Upper lobe of right lung (tissue), 1 donor: ENCODE results near the gene SLC46A3. TPM values are rescaled to one million over a fixed set of nuclear protein-coding genes. Genes with fewer than 3 reads are reported as not detected.

Experiments
- ATAC-seq: fragments of 200-7000 bp; cut with Tn5 transposase; one replicate; pipeline ENCODE4 v1.9.1; 2020; ENCODE audit warnings: mild to moderate bottlenecking, moderate library complexity
- DNase-seq: peaks from one replicate; pipeline ENCODE4 v3.0.0-alpha.2; 2020
- H3K27ac ChIP-seq: fragments of 200-600 bp; one replicate; pipeline ENCODE4 v1.8.0; 2022
- H3K27me3 ChIP-seq: fragments of 200-600 bp; one replicate; pipeline ENCODE4 v1.8.0; 2022; ENCODE audit warnings: mild to moderate bottlenecking
- H3K36me3 ChIP-seq: fragments of 200-600 bp; one replicate; pipeline ENCODE4 v1.8.0; 2022
- H3K4me1 ChIP-seq: fragments of 200-600 bp; one replicate; pipeline ENCODE4 v1.8.0; 2022
- H3K4me3 ChIP-seq: fragments of 200-600 bp; one replicate; pipeline ENCODE4 v1.8.0; 2022; ENCODE audit warnings: mild to moderate bottlenecking
- H3K9me3 ChIP-seq: fragments of 200-600 bp; one replicate; pipeline ENCODE4 v1.8.0; 2022
- CTCF ChIP-seq: fragments of 200-600 bp; IDR thresholded peaks from one replicate; pipeline ENCODE4 v1.8.0; 2022; ENCODE audit warnings: antibody characterized with exemption
- intact Hi-C: fragments of 100-400 bp; cut with DNase I; formaldehyde crosslinking; loops from one replicate; pipeline ENCODE4 v1.11.0; 2022
- total RNA-seq: library from RNA; stranded (reverse); fragmentation: NEBNext Ultra II Directional; extraction: Animal tissue kit (Norgen Biotek cat#: 25700); gene quantifications from one replicate; pipeline ENCODE4 v1.2.1, GENCODE V29; 2021
- donor health status: DM: no; HTN: yes; CAD: no; lungs with severe emphysema.

The SLC46A3 gene
- total RNA-seq, 1 donor from 2014 or later: 20.2 TPM

GRCh38 chr13:28678809-28679208 lies 40.0 kb downstream of the SLC46A3 start:
- intact Hi-C loops: no loop called here
- no peaks in the 10 kb centered on the region for H3K27me3 ChIP-seq
- H3K36me3 ChIP-seq: peaks cover 65% of the 10 kb centered on the region
- no peak for TF ChIP-seq CTCF
- no peak for DNase-seq
- no peaks in the 10 kb centered on the region for H3K4me1 ChIP-seq
- H3K9me3 ChIP-seq: no peaks in the 10 kb centered on the region
- no peak for ATAC-seq
- no peak overlapping the region for H3K4me3 ChIP-seq
- no peak overlapping the region for H3K27ac ChIP-seq

- Histone ChIP-seq H3K36me3 (peaks cover 99% of the 10 kb centered on the region), H3K27me3 (no peaks in the 10 kb centered on the region), H3K4me1 (no peaks in the 10 kb centered on the region), H3K4me3 (no peak overlapping the region), H3K9me3 (no peaks in the 10 kb centered on the region), H3K27ac (no peak overlapping the region)
- no peak for TF ChIP-seq CTCF
- intact Hi-C loops: no loop called here
- ATAC-seq (no peak), DNase-seq (no peak)
These were observed 47.5 kb downstream of the SLC46A3 start for GRCh38 chr13:28671126-28671792.

GRCh38 chr13:28666897-28667488 lies 51.8 kb downstream of the SLC46A3 start:
- intact Hi-C loops: no loop called here
- no peak overlapping the region for H3K27ac ChIP-seq
- no peaks in the 10 kb centered on the region for H3K9me3 ChIP-seq
- ATAC-seq (no peak), DNase-seq (no peak)
- H3K4me1 ChIP-seq: no peaks in the 10 kb centered on the region
- H3K4me3 ChIP-seq: no peak overlapping the region
- H3K27me3 ChIP-seq: no peaks in the 10 kb centered on the region
- TF ChIP-seq CTCF: no peak
- peaks cover 97% of the 10 kb centered on the region for H3K36me3 ChIP-seq

- Histone ChIP-seq H3K9me3 (no peaks in the 10 kb centered on the region), H3K27me3 (no peaks in the 10 kb centered on the region), H3K4me3 (peak overlapping the region; percentile 83), H3K27ac (peak overlapping the region; percentile 91), H3K36me3 (peaks cover 24% of the 10 kb centered on the region), H3K4me1 (peaks cover 26% of the 10 kb centered on the region)
- ATAC-seq (peak; percentile 14), DNase-seq (no peak)
- intact Hi-C loops: no loop called here
- no peak for TF ChIP-seq CTCF
These were observed 59.2 kb downstream of the SLC46A3 start for GRCh38 chr13:28659621-28659970.

GRCh38 chr13:28658796-28659620 lies 59.8 kb downstream of the SLC46A3 start, which contains the start of gene POMP:
Gene POMP, plus strand, starts transcription at chr13:28659130. Its CDS starts 55 bp downstream, at chr13:28659185.
- DNase-seq: peak; percentile 97
- Histone ChIP-seq H3K9me3 (no peaks in the 10 kb centered on the region), H3K4me3 (peak within 1 kb of the TSS; percentile 83), H3K36me3 (peaks cover 18% of the 10 kb centered on the region), H3K4me1 (peaks cover 26% of the 10 kb centered on the region), H3K27ac (peak within 1 kb of the TSS; percentile 91), H3K27me3 (no peaks in the 10 kb centered on the region)
- no peak for TF ChIP-seq CTCF
- ATAC-seq: peak; percentile 99
- intact Hi-C loops: no loop called here
